Liver (tissue), 9 donors: ENCODE results near the gene C2CD2. TPM values are rescaled to one million over a fixed set of nuclear protein-coding genes. Genes with fewer than 3 reads are reported as not detected.

Source experiments
- DNase-seq: peaks from one replicate; pipeline ENCODE4 v3.0.0-alpha.2; 2017; ENCODE audit warnings: low spot score
- H3K27ac ChIP-seq, 2 donors: one replicate each; pipeline ENCODE4 v1.7.0; 2013; ENCODE audit warnings: inconsistent platforms in 2 of 2, low read length in 2 of 2, control low read depth in 1 of 2, low read depth in 1 of 2, mild to moderate bottlenecking in 1 of 2
- H3K27me3 ChIP-seq, 4 donors: one replicate each; pipeline versions ENCODE4 v1.6.1 to v1.7.0; 2013; ENCODE audit warnings: low read length in 3 of 4, inconsistent platforms in 1 of 4, mild to moderate bottlenecking in 1 of 4, moderate library complexity in 1 of 4; ENCODE audit not compliant: control insufficient read depth in 4 of 4, insufficient read depth in 4 of 4
- H3K36me3 ChIP-seq, 4 donors: one replicate each; pipeline versions ENCODE4 v1.6.1 to v1.7.0; 2013; ENCODE audit warnings: low read length in 3 of 4, mild to moderate bottlenecking in 3 of 4, low read depth in 1 of 4, moderate library complexity in 1 of 4; ENCODE audit not compliant: control insufficient read depth in 4 of 4, insufficient read depth in 3 of 4
- H3K4me1 ChIP-seq, 4 donors: one replicate each; pipeline versions ENCODE4 v1.6.1 to v1.7.0; 2013; ENCODE audit warnings: low read length in 3 of 4, mild to moderate bottlenecking in 3 of 4, moderate library complexity in 1 of 4; ENCODE audit not compliant: control insufficient read depth in 4 of 4, insufficient read depth in 4 of 4
- H3K4me3 ChIP-seq, 3 donors: one replicate each; pipeline versions ENCODE4 v1.6.1 to v1.7.0; 2013; ENCODE audit warnings: low read length in 3 of 3, control low read depth in 1 of 3, low read depth in 1 of 3, mild to moderate bottlenecking in 1 of 3
- H3K9ac ChIP-seq, 2 donors: one replicate each; pipeline ENCODE4 v1.7.0; 2013; ENCODE audit warnings: low read length in 2 of 2, mild to moderate bottlenecking in 2 of 2, moderate library complexity in 2 of 2, control low read depth in 1 of 2, low read depth in 1 of 2
- H3K9me3 ChIP-seq, 4 donors: one replicate each; pipeline versions ENCODE4 v1.6.1 to v1.7.0; 2013; ENCODE audit warnings: low read length in 3 of 4; ENCODE audit not compliant: control insufficient read depth in 4 of 4
- CTCF ChIP-seq: fragments of 150-350 bp; IDR thresholded peaks from 2 replicates; pipeline ENCODE4 v1.5.1; 2017; ENCODE audit warnings: improper control_type of control experiment, low read depth, low read length; ENCODE audit not compliant: missing input control
- FOXA1 ChIP-seq: IDR thresholded peaks from 2 replicates; pipeline ENCODE4 v1.6.1; 2016; ENCODE audit warnings: antibody characterized with exemption
- FOXA2 ChIP-seq: IDR thresholded peaks from 2 replicates; pipeline ENCODE4 v1.6.1; 2016; ENCODE audit warnings: antibody characterized with exemption
- GABPA ChIP-seq, 2 donors: IDR thresholded peaks in 1 of 2; conservative IDR thresholded peaks in 1 of 2; 2 replicates each; pipeline ENCODE4 v1.6.1; 2016; ENCODE audit warnings: antibody characterized with exemption in 2 of 2, mild to moderate bottlenecking in 1 of 2, moderate library complexity in 1 of 2
- HNF4A ChIP-seq, 2 donors: conservative IDR thresholded peaks; 2 replicates each; pipeline ENCODE4 v1.6.1; 2016; ENCODE audit warnings: antibody characterized with exemption in 2 of 2, mild to moderate bottlenecking in 2 of 2
- HNF4G ChIP-seq: IDR thresholded peaks from 2 replicates; pipeline ENCODE4 v1.6.1; 2016; ENCODE audit warnings: antibody characterized with exemption
- JUND ChIP-seq, 2 donors: IDR thresholded peaks; 2 replicates each; pipeline ENCODE4 v1.6.1; 2016; ENCODE audit warnings: antibody characterized with exemption in 2 of 2
- NR2F2 ChIP-seq: IDR thresholded peaks from 2 replicates; pipeline ENCODE4 v1.6.1; 2016; ENCODE audit warnings: antibody characterized with exemption
- RAD21 ChIP-seq, 2 donors: IDR thresholded peaks; 2 replicates each; pipeline ENCODE4 v1.6.1; 2016; ENCODE audit warnings: antibody characterized with exemption in 2 of 2, mild to moderate bottlenecking in 2 of 2
- RXRA ChIP-seq, 2 donors: IDR thresholded peaks; 2 replicates each; pipeline ENCODE4 v1.6.1; 2017 to 2018; ENCODE audit warnings: antibody characterized with exemption in 2 of 2, mild to moderate bottlenecking in 1 of 2
- SP1 ChIP-seq: IDR thresholded peaks from 2 replicates; pipeline ENCODE4 v1.6.1; 2018; ENCODE audit warnings: antibody characterized with exemption, mild to moderate bottlenecking
- TAF1 ChIP-seq: conservative IDR thresholded peaks from 2 replicates; pipeline ENCODE4 v1.6.1; 2016; ENCODE audit warnings: antibody characterized with exemption, mild to moderate bottlenecking
- ZBTB33 ChIP-seq: IDR thresholded peaks from 2 replicates; pipeline ENCODE4 v1.6.1; 2016; ENCODE audit warnings: antibody characterized with exemption
- WGBS: extraction: QIAGEN DNeasy Blood & Tissue Kit; methylation state at CpG from one replicate; pipeline ENCODE4 v1.1.7; 2013; 5-methylcytosine and 5-hydroxymethylcytosine counted together
- polyA plus RNA-seq, 2 donors: library from polyadenylated mRNA; stranded (reverse) in 1 of 2; unstranded in 1 of 2; fragments of 200-250 nt in 1 of 2; fragments of >200 nt in 1 of 2; fragmentation: Nextera tagmentation in 1 of 2; extraction: Ambion mirVana in 1 of 2; gene quantifications; one replicate each; pipeline versions ENCODE4 v1.2.1 to v1.2.3, GENCODE V29; 2013 to 2015
- total RNA-seq, 2 donors: library from RNA; depleted of rRNA; stranded (reverse); fragments of >200 nt; gene quantifications; one replicate each; pipeline ENCODE4 v1.2.3, GENCODE V29; 2014
- donor health status: healthy.
- donor health status: healthy.
- donor health status: healthy.
- donor health status: healthy.
- donor health status: healthy.

Gene C2CD2
- total and polyA plus RNA-seq, 4 donors: 2.9 to 17.9 (median 6.0) TPM

GRCh38 chr21:41940431-41940830 lies 13.4 kb downstream of the C2CD2 start:
- no peaks in the 10 kb centered on the region for H3K27me3 ChIP-seq
- 94% methylated on average over 3 of the region's 3 CpGs for WGBS
- TF ChIP-seq NR2F2: no peak
- TF ChIP-seq JUND (IDR thresholded peaks at IDR 0.05): no peak
- no peak for TF ChIP-seq CTCF
- TF ChIP-seq RAD21 (IDR thresholded peaks at IDR 0.05): no peak
- no peak for TF ChIP-seq TAF1
- no peak for TF ChIP-seq GABPA (IDR thresholded peaks at IDR 0.05 in 1 of 2, conservative IDR thresholded peaks at IDR 0.05 in 1 of 2)
- no peak for TF ChIP-seq HNF4A (conservative IDR thresholded peaks at IDR 0.05)
- TF ChIP-seq FOXA2: no peak
- no peak for TF ChIP-seq FOXA1
- no peak for TF ChIP-seq SP1
- no peak for TF ChIP-seq RXRA (IDR thresholded peaks at IDR 0.05)
- TF ChIP-seq ZBTB33: no peak

GRCh38 chr21:41939391-41939790 lies 14.4 kb downstream of the C2CD2 start:
- peaks cover 0 to 3% (median under 1%) of the 10 kb centered on the region in 4 donors for H3K36me3 ChIP-seq
- TF ChIP-seq HNF4G (no peak), CTCF (no peak), JUND (IDR thresholded peaks at IDR 0.05) (no peak), TAF1 (no peak)
- 96% methylated on average over 8 of the region's 8 CpGs for WGBS
- H3K4me3 ChIP-seq: no peak overlapping the region
- H3K9me3 ChIP-seq: no peaks in the 10 kb centered on the region
- no peak for DNase-seq
- H3K27ac ChIP-seq: no peak overlapping the region
- no peaks in the 10 kb centered on the region for H3K27me3 ChIP-seq
- no peak overlapping the region for H3K9ac ChIP-seq
- H3K4me1 ChIP-seq: no peaks in the 10 kb centered on the region

More at GRCh38 chr21:41940431-41940830, 13.4 kb downstream of the C2CD2 start:
- peaks cover 0 to 3% (median 0%) of the 10 kb centered on the region in 4 donors for H3K36me3 ChIP-seq
- H3K27ac ChIP-seq: no peak overlapping the region
- no peak overlapping the region for H3K9ac ChIP-seq
- no peaks in the 10 kb centered on the region for H3K4me1 ChIP-seq
- no peak overlapping the region for H3K4me3 ChIP-seq
- no peaks in the 10 kb centered on the region for H3K9me3 ChIP-seq
- no peak for DNase-seq
